Erythroblast (primary cell): ENCODE results near the gene TEAD2.

Experiments used
- GATA1 ChIP-seq: IDR thresholded peaks from 2 replicates; pipeline ENCODE4 v1.6.1; 2011; ENCODE audit warnings: low read depth, mild to moderate bottlenecking, control low read depth, low read length, moderate library complexity
- POLR2A ChIP-seq: IDR thresholded peaks from 2 replicates; pipeline ENCODE4 v1.6.1; 2011; ENCODE audit warnings: mild to moderate bottlenecking, low read length

GRCh38 chr19:49338691-49339300 is 23.4 kb downstream of the TEAD2 start:
- no peak for TF ChIP-seq POLR2A
- no peak for TF ChIP-seq GATA1
